VCaP (cell line): Measurements from ENCODE around the gene PPP1R14C.

Experiments
- H3K27ac ChIP-seq: fragments of 450-650 bp; 2 replicates; pipeline ENCODE4 v1.5.1; 2017
- CTCF ChIP-seq: fragments of 450-650 bp; conservative IDR thresholded peaks from 2 replicates; pipeline ENCODE4 v1.5.1; 2017; ENCODE audit warnings: mild to moderate bottlenecking, moderate library complexity

Gene PPP1R14C

DNA sequence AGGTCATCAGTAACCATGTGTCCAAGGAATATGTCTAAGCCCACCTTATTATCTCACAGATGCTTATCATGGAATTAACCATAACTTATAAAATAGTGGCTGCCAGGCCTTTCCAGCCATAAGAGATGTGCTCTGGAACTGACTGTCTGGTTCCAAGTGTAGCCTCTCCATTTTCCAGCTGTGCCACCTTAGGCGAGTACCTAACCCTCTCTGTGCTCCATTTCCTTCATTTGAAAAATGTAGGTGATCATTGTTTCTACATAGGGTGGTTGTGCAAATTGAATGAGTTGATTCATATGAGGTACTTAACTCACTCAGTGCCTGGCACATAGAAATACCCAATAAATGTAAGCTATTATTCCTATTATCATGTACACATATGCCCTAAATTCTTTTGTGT, 123.5 kb downstream of the PPP1R14C start:
- TF ChIP-seq CTCF, result no peak
- no peak overlapping the region for H3K27ac ChIP-seq

- TF ChIP-seq CTCF, result no peak
- no peak overlapping the region for H3K27ac ChIP-seq
These were observed 124.3 kb downstream of the PPP1R14C start for GRCh38 chr6:150266963-150267685.

DNA sequence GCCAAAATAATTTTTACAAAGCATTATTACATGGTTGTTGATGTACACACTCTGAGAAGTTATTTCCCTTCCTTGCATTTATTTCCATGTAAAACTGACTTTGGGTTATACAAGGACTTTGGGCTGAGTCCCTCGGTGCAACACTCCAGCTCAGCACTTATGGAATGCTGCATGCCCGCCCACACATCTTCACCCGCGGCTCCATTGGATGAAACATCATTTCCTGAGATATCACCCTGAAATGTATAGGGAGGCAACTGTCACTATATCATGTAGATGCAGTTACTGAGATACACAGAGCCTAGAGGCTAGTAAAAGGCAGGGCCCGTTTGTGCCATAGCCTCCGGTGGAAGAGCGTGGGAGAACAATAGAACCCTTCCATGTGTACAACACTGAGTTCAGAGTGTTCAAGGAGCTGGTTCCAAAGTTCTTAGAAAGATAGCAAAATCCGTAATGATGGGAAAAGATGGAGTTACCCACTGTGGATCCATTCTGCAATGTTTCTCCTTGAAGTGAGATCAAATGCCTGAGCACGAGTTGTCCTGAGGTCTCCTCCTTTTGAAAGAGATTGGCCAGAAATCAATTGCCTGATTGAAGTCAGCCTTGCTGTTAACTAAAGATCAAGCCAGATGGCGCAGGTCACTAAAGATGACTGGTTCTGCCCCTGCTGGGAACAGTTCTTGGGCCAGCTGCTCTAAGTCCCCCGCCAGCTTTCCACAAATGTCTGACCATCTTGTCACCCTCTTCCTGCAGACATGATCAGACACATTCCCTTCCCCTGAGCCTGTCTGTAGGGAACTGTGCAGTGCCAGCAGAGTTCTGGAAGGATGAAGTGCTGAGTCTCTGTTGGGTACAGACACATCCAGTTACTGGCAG, 125.1 kb downstream of the PPP1R14C start:
- no peak for TF ChIP-seq CTCF
- H3K27ac ChIP-seq, result no peak overlapping the region

- no peak for TF ChIP-seq CTCF
- no peak overlapping the region for H3K27ac ChIP-seq
These were observed 126.4 kb downstream of the PPP1R14C start for GRCh38 chr6:150269130-150269856.

DNA sequence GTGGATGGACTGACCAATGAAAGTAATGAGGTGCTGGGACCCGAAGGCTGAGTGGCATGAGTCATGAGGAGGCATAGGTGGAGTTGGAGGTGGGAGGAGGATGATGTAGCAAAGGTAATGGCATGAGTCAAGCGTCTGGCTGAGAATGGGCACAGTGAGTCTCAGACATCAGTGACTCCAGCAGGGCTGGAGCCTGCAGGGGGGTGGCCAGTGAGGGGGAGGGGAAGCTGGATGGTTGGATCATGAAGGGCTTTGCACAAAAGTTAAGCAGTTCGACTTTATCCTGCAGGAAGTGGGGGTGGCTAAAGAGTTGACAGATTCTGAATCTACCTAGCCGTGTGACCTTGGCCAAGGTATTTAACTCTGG, 127.0 kb downstream of the PPP1R14C start:
- TF ChIP-seq CTCF, result no peak
- H3K27ac ChIP-seq, result no peak overlapping the region

- H3K27ac ChIP-seq, result no peak overlapping the region
- no peak for TF ChIP-seq CTCF
These were observed 127.6 kb downstream of the PPP1R14C start for GRCh38 chr6:150270330-150271052.

GRCh38 chr6:150271172-150271500, 128.3 kb downstream of the PPP1R14C start:
- no peak for TF ChIP-seq CTCF
- no peak overlapping the region for H3K27ac ChIP-seq
